Activated T-helper 2 cell treated with anti-CD3 and anti-CD28 coated beads, Interferon-gamma antibody, Interleukin-2, Interleukin-4, amounts not matched to agents 10 μg/mL and 5 μg/mL and 100 μg/mL, durations not matched to agents 14 hours and 24 hours and 36 hours (primary cell): ENCODE results near the gene ARCN1. TPM values are rescaled to one million over a fixed set of nuclear protein-coding genes. Genes with fewer than 3 reads are reported as not detected.

Experiments used
- DNase-seq: peaks from one replicate; pipeline ENCODE4 v3.0.0; 2021; ENCODE audit warnings: low spot score
- H3K27ac Mint-ChIP-seq: one replicate; pipeline ENCODE4 v1.8.0; 2021; ENCODE audit warnings: mixed read lengths
- H3K27me3 Mint-ChIP-seq: one replicate; pipeline ENCODE4 v1.8.0; 2021; ENCODE audit warnings: low read depth, mixed read lengths
- H3K36me3 Mint-ChIP-seq: one replicate; pipeline ENCODE4 v1.8.0; 2021; ENCODE audit warnings: low read depth, mixed read lengths
- H3K4me1 Mint-ChIP-seq: one replicate; pipeline ENCODE4 v1.8.0; 2021; ENCODE audit warnings: low read depth, mixed read lengths
- H3K4me3 Mint-ChIP-seq: one replicate; pipeline ENCODE4 v1.8.0; 2021; ENCODE audit warnings: low read depth, mild to moderate bottlenecking, moderate library complexity, mixed read lengths
- H3K9me3 Mint-ChIP-seq: one replicate; pipeline ENCODE4 v1.8.0; 2021; ENCODE audit warnings: mixed read lengths
- intact Hi-C: fragments of 100-400 bp; cut with micrococcal nuclease; formaldehyde crosslinking; loops from one replicate; pipeline ENCODE4 v1.15.1; 2023
- total RNA-seq: library from RNA; stranded (reverse); gene quantifications from 2 replicates; pipeline ENCODE4 v1.2.3, GENCODE V29; 2022

ARCN1 gene
- total RNA-seq, 1 donor from 2014 or later, result 132 TPM

DNA sequence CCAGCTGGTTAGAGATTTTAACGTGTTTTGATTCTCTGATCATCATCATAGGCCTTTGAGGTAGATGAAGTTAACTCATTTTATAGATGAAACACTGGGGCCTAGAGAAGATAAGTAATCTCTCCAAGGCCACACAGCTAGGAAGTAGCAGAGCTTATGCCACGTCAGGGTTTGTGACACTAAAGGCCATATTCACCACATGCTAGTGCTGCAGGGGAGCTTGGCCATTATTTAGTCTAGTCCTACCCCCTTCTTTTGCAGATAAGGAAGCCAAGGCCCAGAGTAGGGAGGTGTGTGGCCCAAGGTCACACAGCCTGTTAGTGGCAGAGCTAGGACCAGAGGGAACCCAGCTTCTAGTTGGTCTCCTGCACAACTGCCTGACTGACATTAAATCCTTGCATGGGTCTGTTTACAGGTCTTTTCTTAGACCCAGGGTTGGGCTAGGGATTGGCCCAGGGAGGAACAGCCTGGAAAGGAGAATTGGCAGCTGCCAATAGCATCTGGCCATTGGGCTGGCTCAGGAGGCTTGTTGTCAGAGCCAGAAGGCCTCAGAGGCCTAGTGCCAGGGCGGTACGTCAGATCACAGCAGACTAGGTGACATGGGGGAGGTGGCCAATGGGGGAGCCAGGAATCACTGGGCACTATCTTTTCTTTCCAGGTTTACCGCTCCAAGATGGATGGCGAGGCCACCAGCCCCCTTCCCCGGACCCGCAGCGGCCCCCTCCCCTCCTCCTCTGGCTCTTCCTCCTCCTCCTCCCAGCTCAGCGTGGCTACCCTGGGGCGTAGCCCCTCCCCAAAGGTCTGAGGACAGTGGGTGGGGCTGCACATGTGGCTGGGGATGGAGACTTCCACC is 71.2 kb downstream of the ARCN1 start:
- Mint-ChIP-seq H3K9me3 (no peaks in the 10 kb centered on the region), H3K27me3 (no peaks in the 10 kb centered on the region), H3K36me3 (no peaks in the 10 kb centered on the region), H3K4me1 (no peaks in the 10 kb centered on the region), H3K4me3 (no peak overlapping the region), H3K27ac (no peak overlapping the region)
- DNase-seq, result no peak
- intact Hi-C loops, result no loop called here

GRCh38 chr11:118643995-118644345 is 71.8 kb downstream of the ARCN1 start:
- Mint-ChIP-seq H3K4me1 (no peaks in the 10 kb centered on the region), H3K4me3 (no peak overlapping the region), H3K9me3 (no peaks in the 10 kb centered on the region), H3K27me3 (no peaks in the 10 kb centered on the region), H3K36me3 (no peaks in the 10 kb centered on the region), H3K27ac (no peak overlapping the region)
- intact Hi-C loops, result no loop called here
- no peak for DNase-seq

- no peak for DNase-seq
- H3K9me3 Mint-ChIP-seq, result no peaks in the 10 kb centered on the region
- H3K36me3 Mint-ChIP-seq, result no peaks in the 10 kb centered on the region
- intact Hi-C loops, result no loop called here
- no peak overlapping the region for H3K4me3 Mint-ChIP-seq
- H3K4me1 Mint-ChIP-seq, result no peaks in the 10 kb centered on the region
- no peak overlapping the region for H3K27ac Mint-ChIP-seq
- no peaks in the 10 kb centered on the region for H3K27me3 Mint-ChIP-seq
These were observed 72.3 kb downstream of the ARCN1 start for GRCh38 chr11:118644496-118644895.

- Mint-ChIP-seq H3K36me3 (no peaks in the 10 kb centered on the region), H3K9me3 (no peaks in the 10 kb centered on the region), H3K4me1 (no peaks in the 10 kb centered on the region), H3K4me3 (no peak overlapping the region), H3K27me3 (no peaks in the 10 kb centered on the region), H3K27ac (no peak overlapping the region)
- DNase-seq, result no peak
- intact Hi-C loops, result no loop called here
These were observed 73.0 kb downstream of the ARCN1 start for GRCh38 chr11:118645066-118645715.

DNA sequence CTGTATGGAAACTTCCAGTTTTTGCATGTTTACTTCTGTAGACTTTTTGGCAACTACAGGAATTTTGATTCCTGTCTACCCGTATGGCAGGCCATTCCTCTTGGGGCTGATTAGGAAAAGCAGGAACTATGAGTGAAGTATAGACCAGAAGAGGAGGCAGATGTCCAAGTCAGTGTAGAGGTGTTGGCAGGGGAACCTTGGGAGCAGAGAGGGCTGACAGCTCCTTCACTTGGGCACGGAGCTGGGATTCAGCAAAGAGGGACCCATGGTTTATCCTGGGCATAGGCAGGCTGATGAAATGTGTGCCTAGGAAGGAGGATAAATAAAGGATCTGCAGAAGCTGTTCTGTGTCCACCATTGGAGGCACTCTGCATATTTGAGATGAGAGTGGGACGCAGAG is 74.2 kb downstream of the ARCN1 start:
- Mint-ChIP-seq H3K27me3 (no peaks in the 10 kb centered on the region), H3K4me3 (no peak overlapping the region), H3K4me1 (no peaks in the 10 kb centered on the region), H3K27ac (no peak overlapping the region), H3K36me3 (no peaks in the 10 kb centered on the region), H3K9me3 (no peaks in the 10 kb centered on the region)
- intact Hi-C loops, result no loop called here
- DNase-seq, result no peak

DNA sequence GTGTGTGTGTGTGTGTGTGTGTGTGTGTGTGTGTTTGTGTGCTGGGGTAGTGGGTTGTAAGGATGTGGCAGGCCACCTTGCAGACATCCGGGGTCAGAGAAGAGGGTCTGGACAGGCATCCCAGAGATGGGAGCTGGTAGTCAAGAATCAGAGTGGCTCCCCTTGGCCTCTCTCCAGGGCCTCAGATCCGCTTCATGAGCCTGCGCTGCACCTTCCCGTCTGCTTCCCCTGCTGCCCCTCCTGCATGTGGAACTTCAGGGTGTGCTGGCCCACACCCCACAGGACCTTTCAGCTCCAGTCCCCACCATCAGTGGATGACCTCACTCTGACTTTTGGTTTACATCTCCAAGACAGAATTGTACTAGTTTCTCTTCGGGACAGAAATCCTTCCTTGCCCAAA is 76.1 kb downstream of the ARCN1 start:
- intact Hi-C loops, result no loop called here
- H3K9me3 Mint-ChIP-seq, result no peaks in the 10 kb centered on the region
- H3K27me3 Mint-ChIP-seq, result no peaks in the 10 kb centered on the region
- peaks cover 4% of the 10 kb centered on the region for H3K4me1 Mint-ChIP-seq
- no peaks in the 10 kb centered on the region for H3K36me3 Mint-ChIP-seq
- no peak for DNase-seq
- no peak overlapping the region for H3K27ac Mint-ChIP-seq
- H3K4me3 Mint-ChIP-seq, result no peak overlapping the region

DNA sequence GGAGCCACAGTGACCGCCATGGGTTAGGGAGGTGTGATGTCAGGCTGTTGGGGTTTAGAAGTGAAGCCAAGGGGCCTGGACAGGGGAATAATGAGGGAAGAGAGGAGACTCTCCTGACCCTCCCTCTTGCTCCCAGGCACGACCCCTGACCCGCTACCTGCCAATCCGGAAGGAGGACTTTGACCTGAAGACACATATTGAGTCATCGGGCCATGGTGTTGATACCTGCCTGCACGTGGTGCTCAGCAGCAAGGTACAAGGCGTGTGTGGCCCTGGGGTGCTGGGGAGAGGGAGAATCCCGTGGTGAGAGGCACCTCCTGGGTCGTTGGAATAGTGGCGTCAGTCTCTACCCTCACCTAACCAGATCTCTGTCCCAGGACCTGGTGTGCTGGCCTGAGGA is 77.7 kb downstream of the ARCN1 start:
- no peaks in the 10 kb centered on the region for H3K9me3 Mint-ChIP-seq
- intact Hi-C loops, result no loop called here
- no peak for DNase-seq
- peaks cover 4% of the 10 kb centered on the region for H3K4me1 Mint-ChIP-seq
- no peak overlapping the region for H3K4me3 Mint-ChIP-seq
- H3K27me3 Mint-ChIP-seq, result no peaks in the 10 kb centered on the region
- H3K27ac Mint-ChIP-seq, result no peak overlapping the region
- no peaks in the 10 kb centered on the region for H3K36me3 Mint-ChIP-seq

DNA sequence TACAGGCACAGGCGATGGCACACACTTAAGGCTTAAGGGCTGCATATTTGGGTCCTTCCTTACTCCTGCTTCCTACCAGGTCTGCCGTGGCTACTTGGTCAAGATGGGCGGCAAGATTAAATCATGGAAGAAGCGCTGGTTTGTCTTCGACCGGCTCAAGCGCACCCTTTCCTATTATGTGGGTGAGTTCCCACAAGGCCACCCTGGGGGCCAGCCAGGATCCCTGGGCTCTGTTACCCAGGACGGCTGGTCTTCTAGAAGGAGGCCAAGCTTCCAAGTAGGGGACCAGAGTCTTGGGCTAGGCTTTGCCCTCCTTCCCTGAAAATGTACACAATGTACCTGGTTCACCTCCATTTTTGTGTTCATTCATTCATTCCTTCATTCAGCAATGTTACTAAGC is 78.2 kb downstream of the ARCN1 start:
- Mint-ChIP-seq H3K9me3 (no peaks in the 10 kb centered on the region), H3K4me1 (peaks cover 4% of the 10 kb centered on the region), H3K27me3 (no peaks in the 10 kb centered on the region), H3K36me3 (no peaks in the 10 kb centered on the region), H3K27ac (no peak overlapping the region), H3K4me3 (no peak overlapping the region)
- DNase-seq, result no peak
- intact Hi-C loops, result no loop called here

GRCh38 chr11:118651820-118652219 is 79.6 kb downstream of the ARCN1 start:
- H3K27ac Mint-ChIP-seq, result no peak overlapping the region
- no peak for DNase-seq

More at GRCh38 chr11:118651820-118652219, 79.6 kb downstream of the ARCN1 start:
- H3K4me3 Mint-ChIP-seq, result no peak overlapping the region
- no peaks in the 10 kb centered on the region for H3K9me3 Mint-ChIP-seq
- intact Hi-C loops, result no loop called here
- peaks cover 4% of the 10 kb centered on the region for H3K4me1 Mint-ChIP-seq
- peaks cover 2% of the 10 kb centered on the region for H3K27me3 Mint-ChIP-seq
- no peaks in the 10 kb centered on the region for H3K36me3 Mint-ChIP-seq

Other genes starting within 250 kb of the ARCN1 start
- gene CD3D, start 229.7 kb upstream of the ARCN1 start, total RNA-seq, result 386 and 400 TPM in 2 replicates
- 134 and 139 TPM in 2 replicates for gene CD3G, start 228.1 kb upstream of the ARCN1 start, total RNA-seq
- 41.2 and 44.1 TPM in 2 replicates for gene UBE4A, start 212.8 kb upstream of the ARCN1 start, total RNA-seq
- gene ATP5MG, start 170.8 kb upstream of the ARCN1 start, total RNA-seq, result 237 and 266 TPM in 2 replicates
- 61.6 and 64.2 TPM in 2 replicates for gene KMT2A, start 135.9 kb upstream of the ARCN1 start, total RNA-seq
- gene TTC36, start 44.9 kb upstream of the ARCN1 start, total RNA-seq, result 0.39 and 0.78 TPM in 2 replicates
- 9.5 and 10.1 TPM in 2 replicates for gene TMEM25, start 41.2 kb upstream of the ARCN1 start, total RNA-seq
- 14.2 and 15.4 TPM in 2 replicates for gene IFT46, start 6.5 kb upstream of the ARCN1 start, total RNA-seq
- gene PHLDB1, start 35.2 kb downstream of the ARCN1 start, total RNA-seq, result 2.1 and 2.2 TPM in 2 replicates
- not detected in 2 replicates for gene TREH, start 107.2 kb downstream of the ARCN1 start, total RNA-seq
- gene DDX6, start 218.8 kb downstream of the ARCN1 start, total RNA-seq, result 132 and 135 TPM in 2 replicates